ENCODE measurements around the gene SPEM2.

GRCh38 chr17:7392696-7393612 is 32.5 kb upstream of the SPEM2 start:
- TF ChIP-seq CTCF (conservative IDR thresholded peaks at IDR 0.05; ENCODE audit: low read depth, low read length) (no peak), EZH2 (IDR thresholded peaks at IDR 0.05; ENCODE audit: borderline replicate concordance, low read depth, low read length, poor library complexity, severe bottlenecking) (no peak)
